GM12878 (cell line): Measurements from ENCODE around the gene MEIOB. TPM values are rescaled to one million over a fixed set of nuclear protein-coding genes. Genes with fewer than 3 reads are reported as not detected.
"Not testable (repeated sequence)": the region's sequence is repeated elsewhere in the genome, so short reads cannot be mapped to it uniquely, and the experiment has no call there.

Source experiments
- ATAC-seq: fragments of 200-7000 bp; cut with Tn5 transposase; 3 replicates; pipeline ENCODE4 v1.9.1; 2020; ENCODE audit warnings: mild to moderate bottlenecking, moderate library complexity
- BruUV-seq: library from RNA; stranded (reverse); fragments of 400-500 nt; replicated peaks from 2 replicates; lab custom pipeline; 2021; lab: Mats Ljungman, UMichigan
- CTCF ChIA-PET: fragments of 300-600 bp; sonication (Branson Sonifier 250); formaldehyde crosslinking; extraction: SDS; loops from one replicate; lab custom pipeline; 2021; ENCODE audit warnings: inconsistent platforms; lab: Yijun Ruan, JAX
- POLR2A ChIA-PET: fragments of 350-600 bp; formaldehyde crosslinking; extraction: SDS; loops from one replicate; lab custom pipeline; 2021; ENCODE audit warnings: inconsistent platforms; lab: Charles Lee
- RAD21 ChIA-PET: fragments of 300-600 bp; sonication (Branson Sonifier 250); formaldehyde crosslinking; loops from one replicate; lab custom pipeline; 2023; ENCODE audit warnings: antibody characterized with exemption; ENCODE audit not compliant: unreplicated experiment; lab: Charles Lee
- SMC1A ChIA-PET: fragments of 300-600 bp; sonication (Branson Sonifier 250); formaldehyde crosslinking; loops from one replicate; lab custom pipeline; 2023; ENCODE audit not compliant: unreplicated experiment, uncharacterized antibody; lab: Charles Lee
- DNase-seq: peaks from one replicate; pipeline ENCODE4 v3.0.0-alpha.2; 2011; ENCODE audit warnings: low read depth, low spot score
- FAIRE-seq: peaks from 3 replicates; lab custom pipeline; 2011; peaks lifted over from hg19 to GRCh38; lab: Jason Lieb, UNC
- H2AFZ ChIP-seq: 2 replicates; pipeline ENCODE4 v1.6.0; 2011; ENCODE audit warnings: low read depth, low read length, control low read depth; ENCODE audit not compliant: control insufficient read depth
- H3K27ac ChIP-seq: 2 replicates; pipeline ENCODE4 v1.5.1; 2011; ENCODE audit warnings: control low read depth; ENCODE audit not compliant: control insufficient read depth, insufficient read depth
- H3K27me3 ChIP-seq, 2 experiments: replicated peaks in 1 of 2; 2 replicates each; pipeline versions ENCODE4 v1.6.0 to v1.6.1; 2011; ENCODE audit warnings: low read length in 1 of 2; ENCODE audit not compliant: control insufficient read depth in 2 of 2, insufficient read depth in 2 of 2
- H3K36me3 ChIP-seq, 2 experiments: 2 replicates each; pipeline ENCODE4 v1.5.1; 2011; ENCODE audit warnings: low read length in 1 of 2; ENCODE audit not compliant: control insufficient read depth in 2 of 2, insufficient read depth in 2 of 2
- H3K4me1 ChIP-seq: 2 replicates; pipeline ENCODE4 v1.6.1; 2011; ENCODE audit warnings: mild to moderate bottlenecking, low read length, moderate library complexity, mixed read lengths; ENCODE audit not compliant: control insufficient read depth, insufficient read depth
- H3K4me2 ChIP-seq: 2 replicates; pipeline ENCODE4 v1.6.0; 2011; ENCODE audit warnings: control low read depth; ENCODE audit not compliant: control insufficient read depth, insufficient read depth
- H3K4me3 ChIP-seq: fragments of 200-600 bp; sonication (generic); 2 replicates; pipeline ENCODE4 v1.5.1; 2016
- H3K79me2 ChIP-seq: 2 replicates; pipeline ENCODE4 v1.6.0; 2011; ENCODE audit warnings: low read length; ENCODE audit not compliant: control insufficient read depth, insufficient read depth
- H3K9ac ChIP-seq: 2 replicates; pipeline ENCODE4 v1.8.0; 2011; ENCODE audit warnings: low read length, control low read depth, mixed read lengths; ENCODE audit not compliant: control insufficient read depth, insufficient read depth
- H3K9me3 ChIP-seq: replicated peaks from 3 replicates; pipeline ENCODE4 v1.5.1; 2011; ENCODE audit warnings: mild to moderate bottlenecking, low read length; ENCODE audit not compliant: control insufficient read depth, insufficient read depth
- H4K20me1 ChIP-seq: 2 replicates; pipeline ENCODE4 v1.6.0; 2011; ENCODE audit not compliant: control insufficient read depth, insufficient read depth
- BHLHE40 ChIP-seq, 2 experiments: fragments of 450-650 bp in 1 of 2; IDR thresholded peaks; 2 replicates each; pipeline ENCODE4 v1.6.1; 2011 to 2017; ENCODE audit warnings: low read depth in 2 of 2, borderline replicate concordance in 1 of 2, improper control_type of control experiment in 1 of 2, low read length in 1 of 2, mild to moderate bottlenecking in 1 of 2
- BMI1 ChIP-seq: fragments of 450-650 bp; IDR thresholded peaks from 2 replicates; pipeline ENCODE4 v1.6.1; 2016; ENCODE audit warnings: mild to moderate bottlenecking, moderate library complexity, borderline replicate concordance
- EED ChIP-seq: sonication (generic); IDR thresholded peaks from 2 replicates; pipeline ENCODE4 v1.6.1; 2016; ENCODE audit warnings: antibody characterized with exemption, low read depth
- IKZF2 ChIP-seq, 2 experiments: fragments of 450-650 bp; IDR thresholded peaks; 2 replicates each; pipeline ENCODE4 v1.6.1; 2017; ENCODE audit warnings: mild to moderate bottlenecking in 2 of 2, moderate library complexity in 2 of 2
- MEF2A ChIP-seq: IDR thresholded peaks from 2 replicates; pipeline ENCODE4 v1.6.1; 2011; ENCODE audit warnings: low read depth, mild to moderate bottlenecking, low read length, moderate library complexity; ENCODE audit not compliant: insufficient read depth
- MEF2B ChIP-seq: fragments of 450-650 bp; IDR thresholded peaks from 2 replicates; pipeline ENCODE4 v1.6.1; 2018; ENCODE audit warnings: mild to moderate bottlenecking, moderate library complexity; ENCODE audit not compliant: partially characterized antibody, poor library complexity, severe bottlenecking
- NBN ChIP-seq: fragments of 450-650 bp; IDR thresholded peaks from 2 replicates; pipeline ENCODE4 v1.6.1; 2016
- POLR2AphosphoS2 ChIP-seq: IDR thresholded peaks from 2 replicates; pipeline ENCODE4 v1.6.1; 2011; ENCODE audit warnings: low read depth, mild to moderate bottlenecking, low read length, improper control_type of control experiment, moderate library complexity
- RB1 ChIP-seq: fragments of 450-650 bp; formaldehyde crosslinking; IDR thresholded peaks from 2 replicates; pipeline ENCODE4 v1.6.1; 2017; ENCODE audit warnings: mild to moderate bottlenecking, borderline replicate concordance
- SPI1 ChIP-seq: IDR thresholded peaks from 2 replicates; pipeline ENCODE4 v1.6.1; 2011; ENCODE audit warnings: low read depth, mild to moderate bottlenecking, low read length, moderate library complexity, borderline replicate concordance; ENCODE audit not compliant: insufficient read depth
- YY1 ChIP-seq: IDR thresholded peaks from 2 replicates; pipeline ENCODE4 v1.6.1; 2011; ENCODE audit warnings: low read depth, mild to moderate bottlenecking, low read length
- WGBS: methylation state at CpG from one replicate; pipeline ENCODE4 v1.1.6; 2016; ENCODE audit warnings: low lambda C conversion rate; ENCODE audit not compliant: insufficient replicate concordance, insufficient coverage; ENCODE audit errors: missing lambda C conversion rate; 5-methylcytosine and 5-hydroxymethylcytosine counted together
- in situ Hi-C: fragments of 300-500 bp; cut with MboI; formaldehyde crosslinking; loops from 9 replicates; pipeline ENCODE4 v1.14.3; 2018; ENCODE audit warnings: mixed read lengths
- intact Hi-C: fragments of 100-400 bp; cut with micrococcal nuclease; formaldehyde crosslinking; loops from one replicate; pipeline ENCODE4 v1.14.2; 2022; ENCODE audit not compliant: unreplicated experiment
- polyA plus RNA-seq, 11 experiments: library from polyadenylated mRNA; depleted of rRNA in 4 of 11; unstranded in 6 of 11; stranded (reverse) in 5 of 11; fragments of >200 nt; fragmentation: Nextera tagmentation in 4 of 11; fragmentation: Illumina TruSeq in 1 of 11; extraction: Ambion mirVana in 4 of 11; extraction: Trizol in 1 of 11; gene quantifications; 1 replicate in 1 of 11; 2 replicates in 10 of 11; pipeline versions ENCODE4 v1.2.1 to v1.2.3, GENCODE V29; 2011 to 2016; ENCODE audit warnings: inconsistent platforms in 2 of 11, missing spikeins in 2 of 11, low read depth in 1 of 11
- total RNA-seq, 4 experiments: library from RNA; depleted of rRNA in 3 of 4; stranded (reverse); fragments of >200 nt in 3 of 4; fragmentation: Illumina TruSeq in 1 of 4; extraction: Trizol in 1 of 4; gene quantifications; 2 replicates each; pipeline versions ENCODE4 v1.2.1 to v1.2.3, GENCODE V29; 2013 to 2021
- TF ChIP-seq, protein P1 (sequence below): fragments of 450-650 bp; IDR thresholded peaks from 2 replicates; pipeline ENCODE4 v1.6.1; 2017; ENCODE audit warnings: low read depth, mild to moderate bottlenecking, moderate library complexity
- TF ChIP-seq, protein P2 (sequence below): fragments of 450-650 bp; IDR thresholded peaks from 2 replicates; pipeline ENCODE4 v1.6.1; 2014; ENCODE audit warnings: mild to moderate bottlenecking

The MEIOB gene
- total and polyA plus RNA-seq, 10 of the 15 experiments (the other 5 are each of a cell fraction or from before 2014, with no cell fraction given), result 0.04 to 0.26 (median 0.09) TPM; not detected in 5

DNA sequence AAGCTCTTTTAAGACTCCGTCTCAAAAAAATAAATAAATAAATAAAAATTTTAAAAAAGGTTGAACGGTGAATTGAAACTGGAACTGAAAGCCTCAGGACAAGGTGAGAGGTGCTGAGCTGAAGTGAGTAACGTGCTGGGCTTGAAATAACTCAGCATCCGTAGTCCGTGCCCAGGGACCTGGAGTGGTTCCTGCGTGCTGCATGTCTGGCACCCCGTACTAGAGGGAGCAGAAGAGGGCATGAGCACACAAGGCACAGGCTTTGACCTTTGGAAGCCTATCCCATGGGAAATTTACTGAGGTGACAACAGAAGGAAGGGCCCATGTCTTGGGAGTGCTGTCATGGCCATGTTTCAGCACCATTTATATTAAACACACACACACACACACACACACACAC, 4.5 kb upstream of the MEIOB start:
- peak; percentile 65 for FAIRE-seq
- TF ChIP-seq RB1 (no peak), IKZF2 (IDR thresholded peaks at IDR 0.05) (peak in 1 of 2 experiments; percentile 40; a peak in 1 of 4 replicates), NBN (no peak), MEF2A (0 out of 2 replicates have a peak, but pooled peaks have one; percentile 20), MEF2B (peak; percentile 17), SPI1 (0 out of 2 replicates have a peak, but pooled peaks have one; percentile 26), BMI1 (no peak), YY1 (no peak), BHLHE40 (IDR thresholded peaks at IDR 0.05; ENCODE audit: borderline replicate concordance in 1 of 2, low read depth in 2 of 2, low read length in 1 of 2) (peak; percentile 82 to 88), EED (0 out of 2 replicates have a peak, but pooled peaks have one; percentile 15), POLR2AphosphoS2 (no peak)
- TF ChIP-seq, protein P1, sequence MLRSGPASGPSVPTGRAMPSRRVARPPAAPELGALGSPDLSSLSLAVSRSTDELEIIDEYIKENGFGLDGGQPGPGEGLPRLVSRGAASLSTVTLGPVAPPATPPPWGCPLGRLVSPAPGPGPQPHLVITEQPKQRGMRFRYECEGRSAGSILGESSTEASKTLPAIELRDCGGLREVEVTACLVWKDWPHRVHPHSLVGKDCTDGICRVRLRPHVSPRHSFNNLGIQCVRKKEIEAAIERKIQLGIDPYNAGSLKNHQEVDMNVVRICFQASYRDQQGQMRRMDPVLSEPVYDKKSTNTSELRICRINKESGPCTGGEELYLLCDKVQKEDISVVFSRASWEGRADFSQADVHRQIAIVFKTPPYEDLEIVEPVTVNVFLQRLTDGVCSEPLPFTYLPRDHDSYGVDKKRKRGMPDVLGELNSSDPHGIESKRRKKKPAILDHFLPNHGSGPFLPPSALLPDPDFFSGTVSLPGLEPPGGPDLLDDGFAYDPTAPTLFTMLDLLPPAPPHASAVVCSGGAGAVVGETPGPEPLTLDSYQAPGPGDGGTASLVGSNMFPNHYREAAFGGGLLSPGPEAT, result 0 out of 2 replicates have a peak, but pooled peaks have one; percentile 12
- TF ChIP-seq, protein P2, sequence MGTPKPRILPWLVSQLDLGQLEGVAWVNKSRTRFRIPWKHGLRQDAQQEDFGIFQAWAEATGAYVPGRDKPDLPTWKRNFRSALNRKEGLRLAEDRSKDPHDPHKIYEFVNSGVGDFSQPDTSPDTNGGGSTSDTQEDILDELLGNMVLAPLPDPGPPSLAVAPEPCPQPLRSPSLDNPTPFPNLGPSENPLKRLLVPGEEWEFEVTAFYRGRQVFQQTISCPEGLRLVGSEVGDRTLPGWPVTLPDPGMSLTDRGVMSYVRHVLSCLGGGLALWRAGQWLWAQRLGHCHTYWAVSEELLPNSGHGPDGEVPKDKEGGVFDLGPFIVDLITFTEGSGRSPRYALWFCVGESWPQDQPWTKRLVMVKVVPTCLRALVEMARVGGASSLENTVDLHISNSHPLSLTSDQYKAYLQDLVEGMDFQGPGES, result no peak
- Histone ChIP-seq H3K36me3 (no peaks in the 10 kb centered on the region), H3K9me3 (no peaks in the 10 kb centered on the region), H3K79me2 (no peaks in the 10 kb centered on the region), H3K9ac (no peak overlapping the region), H4K20me1 (no peaks in the 10 kb centered on the region), H2AFZ (peak overlapping the region; percentile 74), H3K4me2 (peak overlapping the region; percentile 77), H3K4me3 (no peak overlapping the region), H3K27me3 (no peaks in the 10 kb centered on the region), H3K4me1 (peaks cover 12% of the 10 kb centered on the region), H3K27ac (no peak overlapping the region)
- ATAC-seq, result peak; percentile 97
- CTCF ChIA-PET, result interaction anchor here (0.6 to 2.4 kb wide), 3 partner anchors 14 to 53 kb away, joined by 3 to 8 read pairs (median 3); no protein-coding TSS in a partner anchor
- peak; percentile 20 for DNase-seq
- 5% methylated on average over 7 of the region's 7 CpGs for WGBS
- POLR2A ChIA-PET, result no interaction called here
- RAD21 ChIA-PET, result no interaction called here
- intact Hi-C loops, result no loop called here
- in situ Hi-C loops, result no loop called here
- SMC1A ChIA-PET, result interaction anchor here (1.0 to 1.8 kb wide), 2 partner anchors 12 to 68 kb away, joined by 3 to 4 read pairs; no protein-coding TSS in a partner anchor
- BruUV-seq, result no TSS peak

DNA sequence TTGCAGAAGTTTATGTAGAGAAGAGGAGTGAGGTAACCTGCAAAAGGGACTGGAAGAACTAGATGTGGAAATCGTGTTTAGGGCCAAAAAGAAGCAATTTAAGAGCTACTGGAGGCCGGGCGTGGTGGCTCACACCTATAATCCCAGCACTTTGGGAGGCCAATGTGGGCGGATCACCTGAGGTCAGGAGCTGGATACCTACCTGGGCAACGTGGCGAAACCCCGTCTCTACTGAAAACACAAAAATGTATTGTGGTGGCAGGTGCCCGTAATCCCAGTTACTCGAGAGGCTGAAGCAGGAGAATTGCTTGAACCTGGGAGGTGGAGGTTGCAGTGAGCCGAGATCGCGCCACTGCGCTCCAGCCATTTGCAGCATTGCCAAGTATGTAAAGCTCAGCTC, 4.1 kb upstream of the MEIOB start:
- H3K9ac ChIP-seq, H3K79me2 ChIP-seq, H3K27ac ChIP-seq, RAD21 ChIA-PET, H3K9me3 ChIP-seq, ATAC-seq, DNase-seq, H3K27me3 ChIP-seq, H4K20me1 ChIP-seq, H3K4me3 ChIP-seq, POLR2A ChIA-PET, FAIRE-seq, in situ Hi-C loops, intact Hi-C loops, BruUV-seq, H3K36me3 ChIP-seq: not testable (repeated sequence)
- H3K4me2 ChIP-seq, result peak overlapping the region; percentile 77
- peaks cover 12% of the 10 kb centered on the region for H3K4me1 ChIP-seq
- 69% methylated on average over 13 of the region's 13 CpGs for WGBS
- ChIA-PET CTCF (interaction anchor here (1.0 to 2.4 kb wide), 3 partner anchors 14 to 53 kb away, joined by 3 to 8 read pairs (median 4); no protein-coding TSS in a partner anchor), SMC1A (interaction anchor here (1.0 kb wide), 1 partner anchor 12 kb away, joined by 4 read pairs; no protein-coding TSS in a partner anchor)
- peak overlapping the region; percentile 34; the same call in 1 of the 2 replicates for H2AFZ ChIP-seq
